Measurements from ENCODE around the gene DNAJB1.

The DNAJB1 gene

GRCh38 chr19:14472202-14472938 lies 45.8 kb downstream of the DNAJB1 start:
- peak; percentile 29 for DNase-seq (ENCODE audit: low spot score)

DNA sequence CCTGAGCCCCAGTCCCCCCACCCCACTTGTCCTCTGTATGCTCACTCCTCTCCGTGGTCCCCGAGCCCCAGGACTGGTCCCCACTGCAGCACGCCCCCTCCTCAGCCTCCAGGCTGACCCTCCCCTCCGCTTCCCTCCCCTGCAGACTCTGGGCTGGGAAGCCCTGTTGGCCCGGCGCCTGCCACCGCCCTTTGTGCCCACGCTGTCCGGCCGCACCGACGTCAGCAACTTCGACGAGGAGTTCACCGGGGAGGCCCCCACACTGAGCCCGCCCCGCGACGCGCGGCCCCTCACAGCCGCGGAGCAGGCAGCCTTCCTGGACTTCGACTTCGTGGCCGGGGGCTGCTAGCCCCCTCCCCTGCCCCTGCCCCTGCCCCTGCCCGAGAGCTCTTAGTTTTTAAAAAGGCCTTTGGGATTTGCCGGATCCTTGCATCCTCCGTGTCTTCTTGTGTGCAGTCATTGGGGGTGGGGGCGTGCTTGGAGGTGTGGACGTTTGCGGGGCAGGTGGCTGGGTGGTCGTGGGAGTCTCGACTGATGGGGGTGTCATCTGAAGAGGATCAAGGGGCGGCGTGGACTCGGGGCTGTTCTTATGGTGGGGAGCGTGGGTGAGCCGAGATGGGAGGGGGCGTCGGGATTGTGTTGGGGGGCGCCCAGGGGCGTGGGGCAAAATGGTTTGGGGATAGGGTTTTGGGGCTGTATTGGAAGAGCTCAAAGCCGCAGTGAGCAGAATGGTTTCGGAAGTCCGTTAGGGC lies 46.6 kb downstream of the DNAJB1 start:
- DNase-seq (ENCODE audit: low spot score) = no peak

GRCh38 chr19:14470031-14470876 lies 47.9 kb downstream of the DNAJB1 start:
- no peak for DNase-seq (ENCODE audit: low spot score)

DNA sequence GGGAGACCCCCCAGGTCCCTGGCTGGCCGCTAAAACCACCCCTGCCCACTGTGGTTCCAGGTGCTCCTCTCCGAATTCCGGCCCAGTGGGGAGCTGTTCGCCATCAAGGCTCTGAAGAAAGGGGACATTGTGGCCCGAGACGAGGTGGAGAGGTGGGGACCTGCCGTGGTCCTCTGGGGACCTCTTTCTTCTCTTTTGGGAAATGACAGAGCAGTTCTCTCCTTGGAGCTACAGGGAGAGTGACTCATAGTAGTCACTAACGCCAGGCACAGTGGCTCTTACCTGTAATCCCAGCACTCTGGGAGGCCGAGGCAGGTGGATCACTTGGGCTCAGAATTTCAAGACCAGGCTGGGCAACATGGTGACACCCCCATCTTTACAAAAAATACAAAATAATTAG lies 50.4 kb downstream of the DNAJB1 start:
- no peak for DNase-seq (ENCODE audit: low spot score)

DNA sequence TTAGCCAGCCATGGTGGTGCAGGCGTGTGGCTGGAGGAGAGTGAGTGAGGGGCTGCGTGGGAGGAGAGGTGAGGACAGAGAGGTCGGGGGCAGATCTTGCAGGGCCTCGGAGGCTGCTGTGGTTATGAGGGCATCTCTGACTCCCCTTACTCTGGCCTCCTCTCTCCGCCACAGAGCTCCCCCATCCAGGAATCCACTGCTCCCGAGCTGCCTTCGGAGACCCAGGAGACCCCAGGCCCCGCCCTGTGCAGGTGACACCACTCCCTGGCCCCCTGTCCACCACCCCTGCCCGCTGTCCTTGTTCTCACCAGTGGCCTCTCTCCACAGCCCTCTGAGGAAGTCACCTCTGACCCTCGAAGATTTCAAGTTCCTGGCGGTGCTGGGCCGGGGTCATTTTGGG lies 50.8 kb downstream of the DNAJB1 start:
- DNase-seq (ENCODE audit: low spot score) = no peak
